Activated T-cell treated with anti-CD3 and anti-CD28 coated beads, Interleukin-2, amount 50 U/mL, for 48 hours (primary cell): Measurements from ENCODE around the gene NTN1.
"Not testable (repeated sequence)": the region's sequence is repeated elsewhere in the genome, so short reads cannot be mapped to it uniquely, and the experiment has no call there.

Source experiments
- DNase-seq, 2 experiments: peaks; one replicate each; pipeline ENCODE4 v3.0.0-alpha.2; 2020

NTN1 gene

GRCh38 chr17:9021158-9021991 is at the start of gene NTN1:
NTN1 (plus strand) TSS chr17:9021510; CDS start chr17:9022374, 864 bp downstream.
- DNase-seq, result peak; percentile 63 to 75

GRCh38 chr17:8975091-8975725 is 46.1 kb upstream of the NTN1 start:
- DNase-seq, result no peak

GRCh38 chr17:8976638-8977037 is 44.7 kb upstream of the NTN1 start:
- DNase-seq, result no peak

- no peak for DNase-seq
Measured at GRCh38 chr17:8979715-8980114, 41.6 kb upstream of the NTN1 start.

GRCh38 chr17:8981443-8981842 is 39.9 kb upstream of the NTN1 start:
- DNase-seq, result no peak

GRCh38 chr17:8984225-8984624 is 37.1 kb upstream of the NTN1 start:
- DNase-seq, result not testable (repeated sequence)

GRCh38 chr17:8985054-8985701 is 36.1 kb upstream of the NTN1 start:
- no peak for DNase-seq

- DNase-seq, result no peak
Measured at GRCh38 chr17:8986295-8986694, 35.0 kb upstream of the NTN1 start.

- DNase-seq, result not testable (repeated sequence)
Measured at GRCh38 chr17:8988263-8988935, 32.9 kb upstream of the NTN1 start.

- peak; percentile 74 to 76 for DNase-seq
Measured at GRCh38 chr17:8991514-8992285, 29.6 kb upstream of the NTN1 start.

- DNase-seq, result peak; percentile 86 to 87
Measured at GRCh38 chr17:8994319-8994718, 27.0 kb upstream of the NTN1 start.

GRCh38 chr17:8995711-8996110 is 25.6 kb upstream of the NTN1 start:
- DNase-seq, result no peak

- peak; percentile 86 for DNase-seq
Measured at GRCh38 chr17:8997994-8998628, 23.2 kb upstream of the NTN1 start.

GRCh38 chr17:9001559-9001958 is 19.8 kb upstream of the NTN1 start:
- no peak for DNase-seq

- no peak for DNase-seq
Measured at GRCh38 chr17:9002227-9002605, 19.1 kb upstream of the NTN1 start.

- DNase-seq, result peak; percentile 58 to 65
Measured at GRCh38 chr17:9002606-9003354, 18.5 kb upstream of the NTN1 start.

- peak in 1 of 2 experiments; percentile 33 for DNase-seq
Measured at GRCh38 chr17:9003355-9004131, 17.8 kb upstream of the NTN1 start.

- peak in 1 of 2 experiments; percentile 37 for DNase-seq
Measured at GRCh38 chr17:9004132-9004960, 17.0 kb upstream of the NTN1 start.

- no peak for DNase-seq
Measured at GRCh38 chr17:9004961-9005285, 16.4 kb upstream of the NTN1 start.
